Heart left ventricle (tissue), 13 donors: ENCODE data around the gene APOB.

Source experiments
- POLR2A ChIP-seq, 2 donors: fragments of 450-650 bp; IDR thresholded peaks; one replicate each; pipeline ENCODE4 v1.6.1; 2017; ENCODE audit warnings: antibody characterized with exemption in 2 of 2, mild to moderate bottlenecking in 2 of 2, moderate library complexity in 2 of 2
- TF ChIP-seq, protein P1 (sequence below), 12 donors: fragments of 200-600 bp; sonication (generic) in 4 of 12; IDR thresholded peaks; one replicate each; pipeline versions ENCODE4 v1.5.0 to v1.8.0; 2018 to 2022; ENCODE audit warnings: antibody characterized with exemption in 12 of 12, mild to moderate bottlenecking in 5 of 12
- donor health status: ischemic (EF 13 %, LVEDD 7.1; RV severe dilation, severe dysfunction).
- donor health status: DM: no; HTN: yes; CAD: no.
- donor health status: DM: no; HTN: no; CAD: no.
- donor health status: ischemic (EF 25% LVEDD 6.9; RV normal size, moderate dysfunction).
- donor health status: ischemic (EF 25% LVEDD 5.7; RV mildly dilated, moderate dysfunction).
- donor health status: ischemic (EF 35%, LVEDD 5.7; RV mildly dilated, moderate dysfunction).
- donor health status: nonischemic (EF 11% LVEDD 7.7; RV severe dilation, severe dysfunction).
- donor health status: DM: yes; HTN: yes; CAD: no.
- donor health status: PGD.
- donor health status: ischemic (EF 29% LVEDD 5.4; RV normal size, mild dysfunction).
- donor health status: nonischemic (EF 23%, LVEDD 6.1; RV moderate dilation, normal function).

DNA sequence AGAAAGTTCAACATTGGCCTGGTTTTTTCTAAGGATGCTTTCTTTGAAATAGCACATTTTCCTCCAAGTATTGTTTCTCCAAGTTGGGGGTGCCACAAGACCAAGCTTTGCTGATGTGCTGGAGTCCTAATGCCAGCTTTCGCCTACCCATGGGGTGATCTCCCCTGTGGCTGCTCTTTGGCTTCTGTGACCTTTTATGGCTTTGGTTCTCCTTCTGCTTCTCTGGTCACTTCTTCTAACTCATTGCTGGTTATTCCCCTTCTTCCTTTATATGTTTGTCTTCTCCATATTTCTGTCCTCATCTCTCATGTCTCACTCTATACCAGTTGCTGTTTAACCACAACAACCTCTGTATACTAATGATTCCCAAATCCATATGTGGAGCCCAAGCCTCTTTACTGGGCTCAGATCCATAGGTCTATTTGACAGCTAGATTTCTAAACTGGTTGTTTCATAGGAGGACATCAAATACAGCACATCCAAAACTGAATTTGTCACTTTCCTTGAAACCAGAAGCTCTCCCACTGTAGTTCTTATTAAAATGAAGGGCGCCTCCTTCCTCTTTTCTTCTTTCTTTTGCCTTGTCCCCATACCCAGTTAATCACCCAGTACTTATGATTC lies 23.1 kb downstream of the APOB start:
- no peak for TF ChIP-seq POLR2A (IDR thresholded peaks at IDR 0.05)
- TF ChIP-seq, protein P1, sequence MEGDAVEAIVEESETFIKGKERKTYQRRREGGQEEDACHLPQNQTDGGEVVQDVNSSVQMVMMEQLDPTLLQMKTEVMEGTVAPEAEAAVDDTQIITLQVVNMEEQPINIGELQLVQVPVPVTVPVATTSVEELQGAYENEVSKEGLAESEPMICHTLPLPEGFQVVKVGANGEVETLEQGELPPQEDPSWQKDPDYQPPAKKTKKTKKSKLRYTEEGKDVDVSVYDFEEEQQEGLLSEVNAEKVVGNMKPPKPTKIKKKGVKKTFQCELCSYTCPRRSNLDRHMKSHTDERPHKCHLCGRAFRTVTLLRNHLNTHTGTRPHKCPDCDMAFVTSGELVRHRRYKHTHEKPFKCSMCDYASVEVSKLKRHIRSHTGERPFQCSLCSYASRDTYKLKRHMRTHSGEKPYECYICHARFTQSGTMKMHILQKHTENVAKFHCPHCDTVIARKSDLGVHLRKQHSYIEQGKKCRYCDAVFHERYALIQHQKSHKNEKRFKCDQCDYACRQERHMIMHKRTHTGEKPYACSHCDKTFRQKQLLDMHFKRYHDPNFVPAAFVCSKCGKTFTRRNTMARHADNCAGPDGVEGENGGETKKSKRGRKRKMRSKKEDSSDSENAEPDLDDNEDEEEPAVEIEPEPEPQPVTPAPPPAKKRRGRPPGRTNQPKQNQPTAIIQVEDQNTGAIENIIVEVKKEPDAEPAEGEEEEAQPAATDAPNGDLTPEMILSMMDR (IDR thresholded peaks at IDR 0.05) = no peak
